NB4 (cell line): ENCODE data around the gene PNMA8B.

Experiments
- DNase-seq: peaks from one replicate; pipeline ENCODE4 v3.0.0; 2010; ENCODE audit warnings: low read depth
- H3K4me3 ChIP-seq: one replicate; pipeline ENCODE4 v1.5.1; 2011; ENCODE audit warnings: mild to moderate bottlenecking, low read depth, low read length, moderate library complexity
- MAX ChIP-seq: IDR thresholded peaks from 2 replicates; pipeline ENCODE4 v1.6.1; 2011; ENCODE audit warnings: low read depth, low read length
- MYC ChIP-seq: IDR thresholded peaks from 2 replicates; pipeline ENCODE4 v1.6.1; 2011; ENCODE audit warnings: low read depth, low read length
- POLR2A ChIP-seq: IDR thresholded peaks from 2 replicates; pipeline ENCODE4 v1.6.1; 2011; ENCODE audit warnings: mild to moderate bottlenecking; ENCODE audit not compliant: insufficient read length; ENCODE audit errors: extremely low read depth
- TF ChIP-seq, protein P1 (sequence below): IDR thresholded peaks from one replicate; pipeline ENCODE4 v1.5.1; 2012; ENCODE audit warnings: low read depth, low read length

The PNMA8B gene

DNA sequence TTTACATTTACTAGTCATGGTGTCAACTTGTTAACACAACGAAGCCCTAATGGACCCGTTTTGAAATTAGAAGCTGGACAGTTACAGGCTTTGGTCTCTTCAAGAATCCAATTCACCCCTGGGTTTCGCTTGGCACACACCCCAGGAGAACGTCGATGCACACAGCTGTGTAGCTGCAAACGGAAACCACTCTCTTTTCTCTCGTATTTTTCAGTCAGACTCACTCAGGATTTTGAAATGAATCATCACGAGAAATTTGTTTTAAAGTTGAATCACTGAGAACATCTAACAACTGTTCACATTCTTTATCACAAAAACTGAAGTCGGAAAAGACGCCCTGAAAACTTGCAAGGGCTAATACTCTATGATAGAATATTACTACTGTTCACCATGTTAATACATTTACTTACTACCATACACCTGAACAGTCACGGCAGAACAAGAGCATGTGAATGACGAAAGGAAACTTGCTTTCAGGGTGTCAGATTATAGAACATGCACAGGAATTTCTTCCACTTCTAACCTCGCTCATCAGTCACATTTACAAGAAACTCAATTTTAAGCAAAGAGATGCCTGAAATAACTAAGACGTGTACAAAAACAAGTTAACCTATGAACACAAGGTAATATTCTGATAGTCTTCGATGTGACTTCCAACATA, 29.0 kb downstream of the PNMA8B start:
- DNase-seq = no peak
- no peak overlapping the region for H3K4me3 ChIP-seq
- TF ChIP-seq, protein P1, sequence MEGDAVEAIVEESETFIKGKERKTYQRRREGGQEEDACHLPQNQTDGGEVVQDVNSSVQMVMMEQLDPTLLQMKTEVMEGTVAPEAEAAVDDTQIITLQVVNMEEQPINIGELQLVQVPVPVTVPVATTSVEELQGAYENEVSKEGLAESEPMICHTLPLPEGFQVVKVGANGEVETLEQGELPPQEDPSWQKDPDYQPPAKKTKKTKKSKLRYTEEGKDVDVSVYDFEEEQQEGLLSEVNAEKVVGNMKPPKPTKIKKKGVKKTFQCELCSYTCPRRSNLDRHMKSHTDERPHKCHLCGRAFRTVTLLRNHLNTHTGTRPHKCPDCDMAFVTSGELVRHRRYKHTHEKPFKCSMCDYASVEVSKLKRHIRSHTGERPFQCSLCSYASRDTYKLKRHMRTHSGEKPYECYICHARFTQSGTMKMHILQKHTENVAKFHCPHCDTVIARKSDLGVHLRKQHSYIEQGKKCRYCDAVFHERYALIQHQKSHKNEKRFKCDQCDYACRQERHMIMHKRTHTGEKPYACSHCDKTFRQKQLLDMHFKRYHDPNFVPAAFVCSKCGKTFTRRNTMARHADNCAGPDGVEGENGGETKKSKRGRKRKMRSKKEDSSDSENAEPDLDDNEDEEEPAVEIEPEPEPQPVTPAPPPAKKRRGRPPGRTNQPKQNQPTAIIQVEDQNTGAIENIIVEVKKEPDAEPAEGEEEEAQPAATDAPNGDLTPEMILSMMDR = no peak
- TF ChIP-seq MYC (no peak), POLR2A (no peak), MAX (no peak)

DNA sequence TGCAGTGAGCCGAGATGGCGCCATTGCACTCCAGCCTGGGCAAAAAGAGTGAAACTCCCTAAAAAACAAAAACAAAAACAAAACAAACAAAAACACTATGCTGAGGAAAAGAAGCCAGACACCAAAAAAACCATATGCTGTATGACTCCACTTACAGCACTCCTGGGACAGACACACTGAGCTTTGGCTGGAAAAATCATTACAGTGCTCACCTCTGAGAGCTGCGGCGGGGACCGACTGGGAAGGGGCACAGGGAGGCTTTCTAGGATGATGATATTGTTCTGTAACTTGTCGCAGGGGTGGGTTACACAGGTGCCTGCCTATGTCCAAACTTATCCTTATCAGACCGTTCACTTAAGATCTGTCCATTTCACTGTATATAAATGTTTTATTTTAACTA, 32.2 kb downstream of the PNMA8B start:
- TF ChIP-seq, protein P1 = no peak
- TF ChIP-seq MAX (no peak), MYC (no peak), POLR2A (no peak)
- no peak for DNase-seq

DNA sequence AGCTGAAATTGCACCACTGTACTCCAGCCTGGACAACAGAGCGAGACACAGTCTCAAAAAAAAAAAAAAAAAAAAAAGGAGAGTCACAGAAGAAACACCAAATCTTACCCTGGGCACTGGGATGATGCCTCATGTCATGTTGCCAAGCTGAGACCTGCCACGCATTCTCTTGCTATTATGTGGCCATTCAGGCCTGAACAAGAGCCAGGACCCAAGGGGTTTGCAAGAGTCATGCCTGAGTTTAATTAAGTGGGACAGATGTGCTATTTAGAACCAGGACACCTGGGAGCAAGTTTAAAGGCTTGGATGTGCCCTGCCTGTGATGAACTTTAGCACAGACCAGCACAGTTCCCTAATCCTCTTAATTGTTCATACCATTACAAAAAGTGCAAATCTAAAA, 34.1 kb downstream of the PNMA8B start:
- TF ChIP-seq, protein P1 = no peak
- TF ChIP-seq MAX (no peak), MYC (no peak), POLR2A (no peak)
- DNase-seq = no peak
- H3K4me3 ChIP-seq = no peak overlapping the region

More for the DNA sequence above, 32.2 kb downstream of the PNMA8B start:
- no peak overlapping the region for H3K4me3 ChIP-seq

DNA sequence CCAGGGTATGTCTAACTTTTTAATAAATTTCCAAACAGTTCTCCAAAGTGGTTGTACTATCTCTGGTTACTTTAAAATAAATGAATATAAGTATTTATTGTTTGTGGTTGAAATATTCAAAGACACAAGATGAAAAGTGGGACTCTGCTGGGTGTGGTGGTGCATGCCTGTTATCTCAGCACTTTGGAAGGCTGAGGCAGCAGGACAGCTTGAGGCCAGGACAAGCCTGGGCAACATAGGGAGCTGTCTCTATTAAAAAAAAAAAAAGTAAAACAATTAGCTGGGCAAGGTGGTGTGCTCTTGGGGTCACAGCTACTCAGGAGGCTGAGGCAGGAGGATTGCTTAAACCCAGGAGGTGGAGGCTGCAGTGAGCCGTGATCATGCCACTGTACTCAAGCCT, 34.7 kb downstream of the PNMA8B start:
- no peak overlapping the region for H3K4me3 ChIP-seq
- no peak for DNase-seq
- TF ChIP-seq POLR2A (no peak), MYC (no peak), MAX (no peak)
- TF ChIP-seq, protein P1 = no peak

- no peak for DNase-seq
- TF ChIP-seq MAX (no peak), MYC (no peak), POLR2A (no peak)
- TF ChIP-seq, protein P1 = no peak
- no peak overlapping the region for H3K4me3 ChIP-seq
These were observed 35.6 kb downstream of the PNMA8B start for GRCh38 chr19:46460055-46460454.
